K562 (cell line): ENCODE data around the gene TMBIM4.
A peak's percentile ranks its signal among the peaks of the same experiment; 100 is the strongest.

Source experiments
- CTCF ChIP-seq, 3 experiments: IDR thresholded peaks in 2 of 3; conservative IDR thresholded peaks in 1 of 3; 2 replicates each; pipeline ENCODE4 v1.5.1; 2011 to 2012; ENCODE audit warnings: low read length in 3 of 3, mild to moderate bottlenecking in 3 of 3, control low read depth in 2 of 3, improper control_type of control experiment in 1 of 3, inconsistent platforms in 1 of 3, low read depth in 1 of 3, mixed read lengths in 1 of 3, moderate library complexity in 1 of 3; ENCODE audit not compliant: insufficient read depth in 2 of 3
- RFX5 ChIP-seq: IDR thresholded peaks from 2 replicates; pipeline ENCODE4 v1.6.1; 2011; ENCODE audit warnings: low read depth, mild to moderate bottlenecking, improper control_type of control experiment, low read length
- USF2 ChIP-seq: sonication (generic); formaldehyde crosslinking; IDR thresholded peaks from 2 replicates; pipeline ENCODE4 v1.5.0; 2020; ENCODE audit warnings: missing genetic modification reagents
- ZNF24 ChIP-seq: fragments of 450-650 bp; IDR thresholded peaks from 2 replicates; pipeline ENCODE4 v1.6.1; 2016

GRCh38 chr12:66169221-66170170, at the start of gene TMBIM4:
- TF ChIP-seq CTCF (IDR thresholded peaks at IDR 0.05 in 2 of 3, conservative IDR thresholded peaks at IDR 0.05 in 1 of 3; ENCODE audit: insufficient read depth in 2 of 3, low read depth in 1 of 3, low read length in 3 of 3) (peak; percentile 45 to 70 (median 67)), ZNF24 (peak; percentile 21; the same call in 1 of the 2 replicates), RFX5 (no peak), USF2 (CRISPR knock-in tag) (no peak)
